Endothelial cell of umbilical vein (primary cell): ENCODE data around the gene ETV1. TPM values are rescaled to one million over a fixed set of nuclear protein-coding genes. Genes with fewer than 3 reads are reported as not detected.

Experiments used
- BruUV-seq: library from RNA; stranded (reverse); fragments of 400-500 nt; replicated peaks from 2 replicates; lab custom pipeline; 2021; lab: Mats Ljungman, UMichigan
- CTCF ChIA-PET: fragments of 300-600, 350-600 bp; sonication (Branson Sonifier 250); formaldehyde crosslinking; loops from one replicate; lab custom pipeline; 2021; ENCODE audit warnings: antibody characterized with exemption, inconsistent platforms; lab: Charles Lee
- POLR2A ChIA-PET: fragments of 300-600, 350-600 bp; sonication (Branson Sonifier 250); formaldehyde crosslinking; loops from one replicate; lab custom pipeline; 2021; ENCODE audit warnings: antibody characterized with exemption, inconsistent platforms; lab: Charles Lee
- DNase-seq: peaks from one replicate; pipeline ENCODE4 v3.0.0-alpha.2; 2011; ENCODE audit warnings: low read depth, low spot score
- FAIRE-seq: peaks from 2 replicates; lab custom pipeline; 2011; peaks lifted over from hg19 to GRCh38; lab: Jason Lieb, UNC
- H2AFZ ChIP-seq: 2 replicates; pipeline ENCODE4 v1.6.0; 2012; ENCODE audit warnings: low read depth, low read length, control low read depth, inconsistent platforms
- H3K27ac ChIP-seq: 2 replicates; pipeline ENCODE4 v1.5.1; 2011; ENCODE audit warnings: low read depth, mild to moderate bottlenecking, control low read depth, low read length, moderate library complexity; ENCODE audit not compliant: insufficient read depth
- H3K27me3 ChIP-seq, 2 experiments: 2 replicates each; pipeline versions ENCODE4 v1.6.0 to v1.6.1; 2011; ENCODE audit warnings: low read length in 2 of 2, mixed read lengths in 1 of 2; ENCODE audit not compliant: control insufficient read depth in 2 of 2, insufficient read depth in 2 of 2
- H3K36me3 ChIP-seq, 2 experiments: 2 replicates in 1 of 2; 3 replicates in 1 of 2; pipeline ENCODE4 v1.5.1; 2011; ENCODE audit warnings: low read length in 2 of 2, mild to moderate bottlenecking in 1 of 2, moderate library complexity in 1 of 2; ENCODE audit not compliant: control insufficient read depth in 2 of 2, insufficient read depth in 2 of 2; ENCODE audit errors: extremely low read depth in 1 of 2
- H3K4me1 ChIP-seq: 3 replicates; pipeline ENCODE4 v1.5.1; 2011; ENCODE audit warnings: mild to moderate bottlenecking, low read length; ENCODE audit not compliant: control insufficient read depth, insufficient read depth; ENCODE audit errors: extremely low read depth
- H3K4me2 ChIP-seq: 2 replicates; pipeline ENCODE4 v1.6.1; 2011; ENCODE audit warnings: low read length, control low read depth, mixed read lengths; ENCODE audit not compliant: insufficient read depth
- H3K4me3 ChIP-seq, 3 experiments: fragments of 200-600 bp in 1 of 3; sonication (generic), shearing (Covaris generic) in 1 of 3; replicated peaks in 1 of 3; 2 replicates each; pipeline ENCODE4 v1.5.1; 2011 to 2016; ENCODE audit warnings: control low read depth in 3 of 3, low read length in 3 of 3, mild to moderate bottlenecking in 2 of 3, inconsistent platforms in 1 of 3, low read depth in 1 of 3, moderate library complexity in 1 of 3; ENCODE audit not compliant: insufficient read depth in 1 of 3
- H3K79me2 ChIP-seq: 2 replicates; pipeline ENCODE4 v1.6.0; 2012; ENCODE audit warnings: low read length, inconsistent platforms; ENCODE audit not compliant: control insufficient read depth, insufficient read depth
- H3K9ac ChIP-seq: replicated peaks from 2 replicates; pipeline ENCODE3; 2011; ENCODE audit warnings: low read length, control low read depth; ENCODE audit not compliant: insufficient read depth; ENCODE audit errors: extremely low read depth
- H3K9me1 ChIP-seq: replicated peaks from 3 replicates; pipeline ENCODE4 v1.6.0; 2011; ENCODE audit warnings: mild to moderate bottlenecking, low read length; ENCODE audit not compliant: control insufficient read depth, insufficient read depth; ENCODE audit errors: extremely low read depth
- H3K9me3 ChIP-seq: replicated peaks from 2 replicates; pipeline ENCODE4 v1.5.1; 2012; ENCODE audit warnings: low read length, inconsistent platforms; ENCODE audit not compliant: control insufficient read depth, insufficient read depth
- H4K20me1 ChIP-seq: replicated peaks from 2 replicates; pipeline ENCODE3; 2011; ENCODE audit warnings: mild to moderate bottlenecking, low read length; ENCODE audit not compliant: control insufficient read depth, insufficient read depth; ENCODE audit errors: extremely low read depth
- CTCF ChIP-seq, 2 donors: IDR thresholded peaks; 1 replicate in 1 of 2; 2 replicates in 1 of 2; pipeline ENCODE4 v1.5.1; 2011; ENCODE audit warnings: low read length in 2 of 2, mild to moderate bottlenecking in 2 of 2, moderate library complexity in 2 of 2, control low read depth in 1 of 2, inconsistent platforms in 1 of 2, low read depth in 1 of 2; ENCODE audit not compliant: insufficient read depth in 1 of 2; ENCODE audit errors: extremely low read depth in 1 of 2
- EZH2 ChIP-seq: IDR thresholded peaks from 2 replicates; pipeline ENCODE4 v1.6.1; 2012; ENCODE audit warnings: borderline replicate concordance, low read depth, mild to moderate bottlenecking, moderate library complexity, low read length, inconsistent platforms; ENCODE audit not compliant: severe bottlenecking
- FOS ChIP-seq: IDR thresholded peaks from 2 replicates; pipeline ENCODE4 v1.6.1; 2011; ENCODE audit warnings: mild to moderate bottlenecking, low read length, moderate library complexity, borderline replicate concordance; ENCODE audit not compliant: insufficient read depth
- GATA2 ChIP-seq: IDR thresholded peaks from 2 replicates; pipeline ENCODE4 v1.7.0; 2011; ENCODE audit warnings: low read depth, mild to moderate bottlenecking, moderate library complexity, mixed read lengths, low read length; ENCODE audit not compliant: insufficient read length, insufficient read depth
- JUN ChIP-seq: IDR thresholded peaks from 2 replicates; pipeline ENCODE4 v1.6.1; 2011; ENCODE audit warnings: borderline replicate concordance, low read depth; ENCODE audit not compliant: insufficient read length, insufficient read depth
- MYC ChIP-seq: IDR thresholded peaks from one replicate; pipeline ENCODE4 v1.6.1; 2011; ENCODE audit warnings: mild to moderate bottlenecking, low read depth, low read length
- POLR2A ChIP-seq: IDR thresholded peaks from 2 replicates; pipeline ENCODE4 v1.6.1; 2012; ENCODE audit warnings: low read depth, mild to moderate bottlenecking, control low read depth, low read length
- POLR2AphosphoS5 ChIP-seq: IDR thresholded peaks from 2 replicates; pipeline ENCODE4 v1.6.1; 2012; ENCODE audit warnings: low read depth, mild to moderate bottlenecking, control low read depth, low read length, moderate library complexity; ENCODE audit not compliant: insufficient read depth
- dilution Hi-C: fragments of 300-500 bp; cut with MboI; formaldehyde crosslinking; loops from one replicate; pipeline ENCODE4 v1.15.0; 2019; ENCODE audit warnings: low sequenced_read_pairs; ENCODE audit not compliant: extremely low pct_ligation_motif_present
- intact Hi-C: fragments of 100-400 bp; cut with micrococcal nuclease; formaldehyde crosslinking; loops from one replicate; pipeline ENCODE4 v1.10.0; 2022
- polyA plus RNA-seq, 4 experiments: library from polyadenylated mRNA; depleted of rRNA in 3 of 4; stranded (reverse) in 3 of 4; unstranded in 1 of 4; fragments of >200 nt; gene quantifications; 2 replicates each; pipeline versions ENCODE4 v1.2.1 to v1.2.3, GENCODE V29; 2011 to 2012; ENCODE audit warnings: missing spikeins in 1 of 4
- total RNA-seq: library from RNA; stranded (reverse); gene quantifications from 2 replicates; pipeline ENCODE4 v1.2.3, GENCODE V29; 2021
- TF ChIP-seq, protein P1 (sequence below): IDR thresholded peaks from 2 replicates; pipeline ENCODE4 v1.6.1; 2011; ENCODE audit not compliant: insufficient read depth, insufficient read length

ETV1 gene
- total and polyA plus RNA-seq, 2 donors (not counting 3 experiments of a cell fraction or from before 2014, with no cell fraction given), result 8.4 to 16.6 TPM

- no peak for FAIRE-seq
- dilution Hi-C loops (no loop called here), intact Hi-C loops (loop anchor here (1.0 to 10.0 kb wide), 4 partner anchors 7 to 1696 kb away; partner anchors contain the start of gene MEOX2)
- peak overlapping the region; percentile 88 for H3K27ac ChIP-seq
- DNase-seq, result peak; percentile 67
- peak overlapping the region; percentile 84 for H2AFZ ChIP-seq
- peaks cover 16% of the 10 kb centered on the region for H3K4me1 ChIP-seq
- CTCF ChIA-PET, result interaction anchor here (0.8 to 4.9 kb wide), 15 partner anchors 9 to 1327 kb away, joined by 3 to 72 read pairs (median 4); no protein-coding TSS in a partner anchor
- no TSS peak for BruUV-seq
- H4K20me1 ChIP-seq, result no peaks in the 10 kb centered on the region
- POLR2A ChIA-PET, result interaction anchor here (1.3 to 1.7 kb wide), 3 partner anchors 8 to 706 kb away, joined by 6 to 10 read pairs (median 7); no protein-coding TSS in a partner anchor
- peak overlapping the region; percentile 94 for H3K9ac ChIP-seq
- H3K27me3 ChIP-seq, result no peaks in the 10 kb centered on the region
- H3K4me2 ChIP-seq, result peak overlapping the region; percentile 70
- no peaks in the 10 kb centered on the region for H3K9me3 ChIP-seq
- H3K4me3 ChIP-seq, result peak overlapping the region; percentile 79 to 98 (median 96)
- no peaks in the 10 kb centered on the region for H3K9me1 ChIP-seq
- H3K79me2 ChIP-seq, result no peaks in the 10 kb centered on the region
- no peak for TF ChIP-seq JUN
- peak; percentile 69 for TF ChIP-seq GATA2
- no peak for TF ChIP-seq POLR2AphosphoS5
- peaks cover 0 to 3% of the 10 kb centered on the region in 2 experiments for H3K36me3 ChIP-seq
Measured at GRCh38 chr7:13988731-13989125, 738 bp downstream of the ETV1 start.

GRCh38 chr7:13988065-13988464 is 1.4 kb downstream of the ETV1 start:
- dilution Hi-C loops (no loop called here), intact Hi-C loops (loop anchor here (1.0 to 10.0 kb wide), 3 partner anchors 463 to 1697 kb away; partner anchors contain the start of gene MEOX2)
- Histone ChIP-seq H3K36me3 (peaks cover 0 to 3% of the 10 kb centered on the region in 2 experiments), H3K4me2 (peak overlapping the region; percentile 70), H3K27ac (peak overlapping the region; percentile 88), H3K4me1 (peaks cover 16% of the 10 kb centered on the region), H2AFZ (peak overlapping the region; percentile 47), H3K4me3 (peak overlapping the region; percentile 79 to 98 (median 96)), H3K79me2 (no peaks in the 10 kb centered on the region), H3K9ac (peak overlapping the region; percentile 94), H3K9me3 (no peaks in the 10 kb centered on the region), H3K9me1 (no peaks in the 10 kb centered on the region), H4K20me1 (no peaks in the 10 kb centered on the region), H3K27me3 (no peaks in the 10 kb centered on the region)
- BruUV-seq, result no TSS peak
- CTCF ChIA-PET, result interaction anchor here (1.4 to 4.9 kb wide), 3 partner anchors 9 to 706 kb away, joined by 5 to 72 read pairs (median 13); no protein-coding TSS in a partner anchor
- peak; percentile 45 for DNase-seq
- no peak for FAIRE-seq
- TF ChIP-seq FOS (no peak), GATA2 (no peak), POLR2A (no peak), JUN (no peak), POLR2AphosphoS5 (no peak), EZH2 (no peak), CTCF (IDR thresholded peaks at IDR 0.05; ENCODE audit: extremely low read depth in 1 of 2, insufficient read depth in 1 of 2, low read depth in 1 of 2, low read length in 2 of 2) (no peak), MYC (no peak)
- TF ChIP-seq, protein P1, sequence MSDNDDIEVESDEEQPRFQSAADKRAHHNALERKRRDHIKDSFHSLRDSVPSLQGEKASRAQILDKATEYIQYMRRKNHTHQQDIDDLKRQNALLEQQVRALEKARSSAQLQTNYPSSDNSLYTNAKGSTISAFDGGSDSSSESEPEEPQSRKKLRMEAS, result no peak
- POLR2A ChIA-PET, result interaction anchor here (1.3 to 1.7 kb wide), 2 partner anchors 68 to 706 kb away, joined by 6 to 10 read pairs; no protein-coding TSS in a partner anchor
